Esophagus squamous epithelium (tissue), 5 donors: ENCODE measurements around the gene MYL10. TPM values are rescaled to one million over a fixed set of nuclear protein-coding genes. Genes with fewer than 3 reads are reported as not detected.

Experiments
- DNase-seq: peaks from one replicate; lab custom pipeline; 2025; lab: John Stamatoyannopoulos, UW
- H3K27ac ChIP-seq, 4 donors: fragments of 200-600 bp; sonication (generic); one replicate each; pipeline ENCODE4 v1.5.1; 2016 to 2019; ENCODE audit warnings: mild to moderate bottlenecking in 1 of 4
- H3K27me3 ChIP-seq, 4 donors: fragments of 200-600 bp; sonication (generic); 1 replicate in 3 of 4; 2 replicates in 1 of 4; pipeline versions ENCODE4 v1.5.1 to v1.6.0; 2017 to 2021; ENCODE audit warnings: antibody characterized with exemption in 1 of 4
- H3K36me3 ChIP-seq, 3 donors: fragments of 200-600 bp; sonication (generic); one replicate each; pipeline ENCODE4 v1.5.1; 2016 to 2019
- H3K4me1 ChIP-seq, 3 donors: fragments of 200-600 bp; sonication (generic); one replicate each; pipeline ENCODE4 v1.5.1; 2017 to 2019
- H3K4me3 ChIP-seq, 4 donors: fragments of 200-600 bp; sonication (generic); 1 replicate in 3 of 4; 2 replicates in 1 of 4; pipeline ENCODE4 v1.5.1; 2016 to 2019; ENCODE audit warnings: mild to moderate bottlenecking in 2 of 4, moderate library complexity in 1 of 4
- H3K9me3 ChIP-seq, 3 donors: fragments of 200-600 bp; sonication (generic); one replicate each; pipeline ENCODE4 v1.5.1; 2016 to 2019
- POLR2A ChIP-seq, 4 donors: fragments of 450-650 bp; IDR thresholded peaks; one replicate each; pipeline ENCODE4 v1.6.1; 2017; ENCODE audit warnings: antibody characterized with exemption in 4 of 4, mild to moderate bottlenecking in 4 of 4, moderate library complexity in 3 of 4
- WGBS, 2 donors: methylation state at CpG; one replicate each; pipeline ENCODE4 v1.1.5; 2018; 5-methylcytosine and 5-hydroxymethylcytosine counted together
- intact Hi-C: fragments of 100-400 bp; cut with DNase I; formaldehyde crosslinking; loops from one replicate; pipeline ENCODE4 v1.15.0; 2022
- total RNA-seq, 4 donors: library from RNA; depleted of rRNA; stranded (reverse); fragments of >200 nt; gene quantifications; one replicate each; pipeline ENCODE4 v1.1.0, GENCODE V29; 2016
- TF ChIP-seq, protein P1 (sequence below), 6 experiments: fragments of 450-650 bp in 4 of 6; fragments of 200-600 bp in 2 of 6; sonication (generic) in 2 of 6; IDR thresholded peaks; one replicate each; pipeline ENCODE4 v1.5.1; 2016 to 2019; ENCODE audit warnings: antibody characterized with exemption in 6 of 6, mild to moderate bottlenecking in 4 of 6, moderate library complexity in 4 of 6
- donor health status: DM: yes; HTN: yes; CAD: no.

Gene MYL10
- total RNA-seq, 4 donors from 2014 or later = not detected

- no peaks in the 10 kb centered on the region for H3K36me3 ChIP-seq
- intact Hi-C loops = no loop called here
- no peak overlapping the region for H3K4me3 ChIP-seq
- peaks cover 9 to 24% (median 18%) of the 10 kb centered on the region in 3 donors for H3K4me1 ChIP-seq
- H3K27me3 ChIP-seq = peaks cover 0 to 10% (median 0%) of the 10 kb centered on the region in 4 donors
- TF ChIP-seq, protein P1, sequence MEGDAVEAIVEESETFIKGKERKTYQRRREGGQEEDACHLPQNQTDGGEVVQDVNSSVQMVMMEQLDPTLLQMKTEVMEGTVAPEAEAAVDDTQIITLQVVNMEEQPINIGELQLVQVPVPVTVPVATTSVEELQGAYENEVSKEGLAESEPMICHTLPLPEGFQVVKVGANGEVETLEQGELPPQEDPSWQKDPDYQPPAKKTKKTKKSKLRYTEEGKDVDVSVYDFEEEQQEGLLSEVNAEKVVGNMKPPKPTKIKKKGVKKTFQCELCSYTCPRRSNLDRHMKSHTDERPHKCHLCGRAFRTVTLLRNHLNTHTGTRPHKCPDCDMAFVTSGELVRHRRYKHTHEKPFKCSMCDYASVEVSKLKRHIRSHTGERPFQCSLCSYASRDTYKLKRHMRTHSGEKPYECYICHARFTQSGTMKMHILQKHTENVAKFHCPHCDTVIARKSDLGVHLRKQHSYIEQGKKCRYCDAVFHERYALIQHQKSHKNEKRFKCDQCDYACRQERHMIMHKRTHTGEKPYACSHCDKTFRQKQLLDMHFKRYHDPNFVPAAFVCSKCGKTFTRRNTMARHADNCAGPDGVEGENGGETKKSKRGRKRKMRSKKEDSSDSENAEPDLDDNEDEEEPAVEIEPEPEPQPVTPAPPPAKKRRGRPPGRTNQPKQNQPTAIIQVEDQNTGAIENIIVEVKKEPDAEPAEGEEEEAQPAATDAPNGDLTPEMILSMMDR (IDR thresholded peaks at IDR 0.05) = no peak
- no peak for TF ChIP-seq POLR2A (IDR thresholded peaks at IDR 0.05)
- DNase-seq = no peak
- no peak overlapping the region for H3K27ac ChIP-seq
- peaks cover 0 to 5% (median 0%) of the 10 kb centered on the region in 3 donors for H3K9me3 ChIP-seq
- 88 to 94% methylated on average over 7 to 10 of the region's 11 CpGs for WGBS, 2 donors
Observed at GRCh38 chr7:101634196-101634717, 5.2 kb upstream of the MYL10 start.

GRCh38 chr7:101633511-101633910 is 4.4 kb upstream of the MYL10 start:
- Histone ChIP-seq H3K27ac (no peak overlapping the region), H3K4me1 (peaks cover 9 to 24% (median 18%) of the 10 kb centered on the region in 3 donors), H3K27me3 (peaks cover 0 to 10% (median 0%) of the 10 kb centered on the region in 4 donors), H3K4me3 (no peak overlapping the region), H3K9me3 (peaks cover 0 to 5% (median 0%) of the 10 kb centered on the region in 3 donors), H3K36me3 (no peaks in the 10 kb centered on the region)
- 67 to 80% methylated on average over 1 to 5 of the region's 6 CpGs for WGBS, 2 donors
- no peak for DNase-seq
- TF ChIP-seq, protein P1 (IDR thresholded peaks at IDR 0.05) = no peak
- no peak for TF ChIP-seq POLR2A (IDR thresholded peaks at IDR 0.05)
- intact Hi-C loops = no loop called here

DNA sequence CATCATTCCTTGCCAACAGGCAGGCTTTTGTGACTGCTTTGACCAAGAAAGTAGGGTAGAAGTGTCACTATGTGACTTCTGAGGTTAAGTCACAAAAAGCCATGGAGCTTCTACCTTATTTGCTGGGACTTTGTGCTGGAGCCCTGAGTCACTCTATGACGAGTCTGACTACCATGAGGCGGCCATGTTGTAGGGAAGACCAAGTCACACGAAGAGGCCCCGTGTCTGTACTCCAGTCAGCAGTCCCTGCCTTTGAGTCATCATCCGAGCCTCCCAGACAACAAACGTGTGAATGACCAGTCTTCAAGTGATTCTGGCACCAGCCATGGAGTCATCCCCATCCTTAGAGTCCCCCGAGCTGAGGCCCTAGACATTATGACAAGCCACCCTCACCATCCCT is 3.5 kb upstream of the MYL10 start:
- DNase-seq = no peak
- H3K36me3 ChIP-seq = no peaks in the 10 kb centered on the region
- H3K4me1 ChIP-seq = peaks cover 9 to 24% (median 18%) of the 10 kb centered on the region in 3 donors
- intact Hi-C loops = no loop called here
- 80 to 82% methylated on average over 5 to 7 of the region's 7 CpGs for WGBS, 2 donors
- TF ChIP-seq POLR2A (IDR thresholded peaks at IDR 0.05) = no peak
- TF ChIP-seq, protein P1 (IDR thresholded peaks at IDR 0.05) = no peak
- H3K4me3 ChIP-seq = no peak overlapping the region
- no peak overlapping the region for H3K27ac ChIP-seq
- H3K9me3 ChIP-seq = peaks cover 0 to 5% (median 0%) of the 10 kb centered on the region in 3 donors
- peaks cover 0 to 15% (median 0%) of the 10 kb centered on the region in 4 donors for H3K27me3 ChIP-seq

- 6 to 31% methylated on average over 2 to 3 of the region's 4 CpGs for WGBS, 2 donors
- DNase-seq = no peak
- intact Hi-C loops = no loop called here
- Histone ChIP-seq H3K27me3 (peaks cover 0 to 29% (median 0%) of the 10 kb centered on the region in 4 donors), H3K36me3 (no peaks in the 10 kb centered on the region), H3K4me1 (peaks cover 9 to 24% (median 18%) of the 10 kb centered on the region in 3 donors), H3K9me3 (peaks cover 0 to 5% (median 0%) of the 10 kb centered on the region in 3 donors), H3K27ac (peak overlapping the region in 1 of 4 donors; percentile 21), H3K4me3 (no peak overlapping the region)
- TF ChIP-seq, protein P1 (IDR thresholded peaks at IDR 0.05) = no peak
- TF ChIP-seq POLR2A (IDR thresholded peaks at IDR 0.05) = no peak
Observed at GRCh38 chr7:101631224-101631714, 2.2 kb upstream of the MYL10 start.

- Histone ChIP-seq H3K36me3 (no peaks in the 10 kb centered on the region), H3K27me3 (peaks cover 0 to 35% (median 0%) of the 10 kb centered on the region in 4 donors), H3K9me3 (peaks cover 0 to 5% (median 0%) of the 10 kb centered on the region in 3 donors), H3K27ac (no peak overlapping the region), H3K4me1 (peaks cover 9 to 23% (median 15%) of the 10 kb centered on the region in 3 donors), H3K4me3 (no peak overlapping the region)
- intact Hi-C loops = no loop called here
- DNase-seq = no peak
- no peak for TF ChIP-seq POLR2A (IDR thresholded peaks at IDR 0.05)
- TF ChIP-seq, protein P1 (IDR thresholded peaks at IDR 0.05) = no peak
- WGBS, 2 donors = 37 to 41% methylated on average over 2 to 6 of the region's 15 CpGs
Observed at GRCh38 chr7:101630591-101630990, 1.5 kb upstream of the MYL10 start.
